NT2/D1 (cell line): Measurements from ENCODE around the gene NSG2.
"Not testable (repeated sequence)": the region's sequence is repeated elsewhere in the genome, so short reads cannot be mapped to it uniquely, and the experiment has no call there.

ENCODE experiments used
- DNase-seq: peaks from one replicate; pipeline ENCODE4 v3.0.0-alpha.2; 2011; ENCODE audit warnings: low read depth, low spot score
- H3K27me3 ChIP-seq: 2 replicates; pipeline ENCODE4 v1.6.0; 2011; ENCODE audit warnings: mild to moderate bottlenecking; ENCODE audit not compliant: insufficient read length, insufficient read depth
- H3K36me3 ChIP-seq: 2 replicates; pipeline ENCODE4 v1.6.1; 2011; ENCODE audit warnings: mild to moderate bottlenecking, low read length, mixed read lengths; ENCODE audit not compliant: insufficient read depth, insufficient read length
- H3K4me1 ChIP-seq: 2 replicates; pipeline ENCODE4 v1.5.1; 2011; ENCODE audit not compliant: insufficient read depth, insufficient read length
- H3K4me3 ChIP-seq: 2 replicates; pipeline ENCODE4 v1.5.1; 2011; ENCODE audit warnings: low read depth; ENCODE audit not compliant: insufficient read length
- H3K9ac ChIP-seq: 2 replicates; pipeline ENCODE4 v1.6.0; 2011; ENCODE audit warnings: low read depth; ENCODE audit not compliant: insufficient read length
- H3K9me3 ChIP-seq: 2 replicates; pipeline ENCODE4 v1.5.1; 2011; ENCODE audit warnings: mild to moderate bottlenecking, low read length; ENCODE audit not compliant: insufficient read depth
- SUZ12 ChIP-seq: IDR thresholded peaks from 2 replicates; pipeline ENCODE4 v1.6.1; 2011; ENCODE audit not compliant: insufficient read length, insufficient read depth; ENCODE audit errors: extremely low read depth
- YY1 ChIP-seq: IDR thresholded peaks from 2 replicates; pipeline ENCODE4 v1.6.1; 2011; ENCODE audit not compliant: insufficient read length, insufficient read depth
- ZNF274 ChIP-seq: IDR thresholded peaks from 2 replicates; pipeline ENCODE4 v1.6.1; 2011; ENCODE audit warnings: mild to moderate bottlenecking, low read depth, low read length

Gene NSG2

GRCh38 chr5:174094857-174095606, 49.5 kb downstream of the NSG2 start:
- H3K27me3 ChIP-seq, result no peaks in the 10 kb centered on the region
- no peaks in the 10 kb centered on the region for H3K9me3 ChIP-seq
- TF ChIP-seq YY1, result no peak
- TF ChIP-seq ZNF274, result no peak
- no peak for TF ChIP-seq SUZ12
- DNase-seq, result no peak
- peaks cover 5% of the 10 kb centered on the region for H3K4me1 ChIP-seq
- no peak overlapping the region for H3K9ac ChIP-seq
- no peak overlapping the region for H3K4me3 ChIP-seq
- H3K36me3 ChIP-seq, result no peaks in the 10 kb centered on the region

- Histone ChIP-seq H3K4me3 (no peak overlapping the region), H3K9me3 (no peaks in the 10 kb centered on the region), H3K4me1 (peaks cover 3% of the 10 kb centered on the region), H3K36me3 (no peaks in the 10 kb centered on the region), H3K27me3 (no peaks in the 10 kb centered on the region), H3K9ac (no peak overlapping the region)
- TF ChIP-seq SUZ12 (no peak), YY1 (no peak), ZNF274 (no peak)
- no peak for DNase-seq
These were observed 51.1 kb downstream of the NSG2 start for GRCh38 chr5:174096619-174097018.

- no peaks in the 10 kb centered on the region for H3K36me3 ChIP-seq
- H3K4me3 ChIP-seq, result no peak overlapping the region
- H3K27me3 ChIP-seq, result no peaks in the 10 kb centered on the region
- peaks cover 3% of the 10 kb centered on the region for H3K4me1 ChIP-seq
- H3K9me3 ChIP-seq, result no peaks in the 10 kb centered on the region
- no peak overlapping the region for H3K9ac ChIP-seq
- DNase-seq, result no peak
- TF ChIP-seq YY1, result no peak
- TF ChIP-seq SUZ12, result no peak
- no peak for TF ChIP-seq ZNF274
These were observed 52.1 kb downstream of the NSG2 start for GRCh38 chr5:174097486-174098185.

GRCh38 chr5:174098694-174099093, 53.2 kb downstream of the NSG2 start:
- Histone ChIP-seq H3K9ac (no peak overlapping the region), H3K4me1 (peaks cover 3% of the 10 kb centered on the region), H3K9me3 (no peaks in the 10 kb centered on the region), H3K36me3 (no peaks in the 10 kb centered on the region), H3K27me3 (no peaks in the 10 kb centered on the region), H3K4me3 (no peak overlapping the region)
- no peak for TF ChIP-seq SUZ12
- TF ChIP-seq YY1, result no peak
- no peak for TF ChIP-seq ZNF274
- DNase-seq, result no peak

GRCh38 chr5:174100490-174100889, 55.0 kb downstream of the NSG2 start:
- Histone ChIP-seq H3K36me3 (no peaks in the 10 kb centered on the region), H3K4me1 (peaks cover 3% of the 10 kb centered on the region), H3K4me3 (no peak overlapping the region), H3K27me3 (no peaks in the 10 kb centered on the region), H3K9me3 (no peaks in the 10 kb centered on the region), H3K9ac (no peak overlapping the region)
- TF ChIP-seq YY1 (no peak), SUZ12 (no peak), ZNF274 (no peak)
- no peak for DNase-seq

GRCh38 chr5:174101195-174101730, 55.8 kb downstream of the NSG2 start:
- DNase-seq, result no peak
- Histone ChIP-seq H3K4me1 (peaks cover 3% of the 10 kb centered on the region), H3K9me3 (no peaks in the 10 kb centered on the region), H3K9ac (no peak overlapping the region), H3K36me3 (no peaks in the 10 kb centered on the region), H3K4me3 (no peak overlapping the region), H3K27me3 (no peaks in the 10 kb centered on the region)
- TF ChIP-seq ZNF274 (no peak), SUZ12 (no peak), YY1 (no peak)

- H3K4me1 ChIP-seq, DNase-seq, H3K27me3 ChIP-seq: not testable (repeated sequence)
These were observed 57.1 kb downstream of the NSG2 start for GRCh38 chr5:174102574-174102973.

More at GRCh38 chr5:174102574-174102973, 57.1 kb downstream of the NSG2 start:
- H3K9ac ChIP-seq, H3K4me3 ChIP-seq, H3K36me3 ChIP-seq, H3K9me3 ChIP-seq: not testable (repeated sequence)
